ENCODE data around the gene STK10. TPM values are rescaled to one million over a fixed set of nuclear protein-coding genes. Genes with fewer than 3 reads are reported as not detected.

STK10 gene
- total RNA-seq, 1 experiment from 2014 or later: 25.7 TPM

- Histone ChIP-seq H2AFZ (ENCODE audit: low read length) (no peak overlapping the region), H3K9me2 (replicated peaks; ENCODE audit: low read length) (no peaks in the 10 kb centered on the region), H3K4me3 (ENCODE audit: low read length) (no peak overlapping the region), H3K9ac (ENCODE audit: low read length) (no peak overlapping the region), H3K9me3 (ENCODE audit: low read length) (no peaks in the 10 kb centered on the region), H3K4me1 (ENCODE audit: insufficient read depth, low read length) (peaks cover 11% of the 10 kb centered on the region), H3K79me2 (ENCODE audit: low read length) (peaks cover 90% of the 10 kb centered on the region), H4K20me1 (ENCODE audit: low read length) (peaks cover 15% of the 10 kb centered on the region; the same call in 1 of the 2 replicates), H3K4me2 (ENCODE audit: low read length) (no peak overlapping the region), H3K27ac (ENCODE audit: low read length) (no peak overlapping the region), H3K27me3 (ENCODE audit: low read length) (no peaks in the 10 kb centered on the region), H3F3A (ENCODE audit: low read length, unreplicated experiment) (no peaks in the 10 kb centered on the region), H3K36me3 (ENCODE audit: low read depth, low read length) (no peaks in the 10 kb centered on the region)
- no peak for ATAC-seq
- TF ChIP-seq EZH2phosphoT487 (IDR thresholded peaks at IDR 0.05; ENCODE audit: borderline replicate concordance, low read length): no peak
- no peak for TF ChIP-seq EZH2 (IDR thresholded peaks at IDR 0.05; ENCODE audit: low read length, unreplicated experiment)
- TF ChIP-seq CTCF (conservative IDR thresholded peaks at IDR 0.05; ENCODE audit: low read depth, low read length): no peak
- intact Hi-C loops (cut with micrococcal nuclease): loop anchor here (10.0 kb wide), 1 partner anchor 266 kb away; no protein-coding TSS in a partner anchor
- ChIA-PET POLR2A (ENCODE audit: unreplicated experiment) (interaction anchor here (0.7 kb wide), 1 partner anchor 74 kb away, joined by 4 read pairs; no protein-coding TSS in a partner anchor), CTCF (no interaction called here)
- no TSS peak for BruUV-seq (replicated peaks)
- DNase-seq: no peak
These were observed 7.1 kb downstream of the STK10 start for GRCh38 chr5:172180936-172181335.

- no peak for DNase-seq
- H3K79me2 ChIP-seq (ENCODE audit: low read length): peaks cover 90% of the 10 kb centered on the region
- H2AFZ ChIP-seq (ENCODE audit: low read length): no peak overlapping the region
- BruUV-seq (replicated peaks): no TSS peak
- H3F3A ChIP-seq (ENCODE audit: low read length, unreplicated experiment): no peaks in the 10 kb centered on the region
- no peak overlapping the region for H3K9ac ChIP-seq (ENCODE audit: low read length)
- peaks cover 13% of the 10 kb centered on the region; the same call in 1 of the 2 replicates for H3K4me1 ChIP-seq (ENCODE audit: insufficient read depth, low read length)
- intact Hi-C loops (cut with micrococcal nuclease): no loop called here
- ATAC-seq: no peak
- no peaks in the 10 kb centered on the region for H3K36me3 ChIP-seq (ENCODE audit: low read depth, low read length)
- H3K4me2 ChIP-seq (ENCODE audit: low read length): no peak overlapping the region
- peaks cover 15% of the 10 kb centered on the region; the same call in 1 of the 2 replicates for H4K20me1 ChIP-seq (ENCODE audit: low read length)
- TF ChIP-seq CTCF (conservative IDR thresholded peaks at IDR 0.05; ENCODE audit: low read depth, low read length) (no peak), EZH2 (IDR thresholded peaks at IDR 0.05; ENCODE audit: low read length, unreplicated experiment) (no peak), EZH2phosphoT487 (IDR thresholded peaks at IDR 0.05; ENCODE audit: borderline replicate concordance, low read length) (no peak)
- H3K27me3 ChIP-seq (ENCODE audit: low read length): no peaks in the 10 kb centered on the region
- H3K27ac ChIP-seq (ENCODE audit: low read length): no peak overlapping the region
- CTCF ChIA-PET: no interaction called here
- POLR2A ChIA-PET (ENCODE audit: unreplicated experiment): no interaction called here
- H3K9me2 ChIP-seq (replicated peaks; ENCODE audit: low read length): no peaks in the 10 kb centered on the region
- no peaks in the 10 kb centered on the region for H3K9me3 ChIP-seq (ENCODE audit: low read length)
- no peak overlapping the region for H3K4me3 ChIP-seq (ENCODE audit: low read length)
These were observed 8.7 kb downstream of the STK10 start for GRCh38 chr5:172178991-172179989.

Measured in PC-3 (cell line).